ENCODE measurements around the gene DNAJB13.
"Not testable (repeated sequence)": the region's sequence is repeated elsewhere in the genome, so short reads cannot be mapped to it uniquely, and the experiment has no call there.

The DNAJB13 gene

DNA sequence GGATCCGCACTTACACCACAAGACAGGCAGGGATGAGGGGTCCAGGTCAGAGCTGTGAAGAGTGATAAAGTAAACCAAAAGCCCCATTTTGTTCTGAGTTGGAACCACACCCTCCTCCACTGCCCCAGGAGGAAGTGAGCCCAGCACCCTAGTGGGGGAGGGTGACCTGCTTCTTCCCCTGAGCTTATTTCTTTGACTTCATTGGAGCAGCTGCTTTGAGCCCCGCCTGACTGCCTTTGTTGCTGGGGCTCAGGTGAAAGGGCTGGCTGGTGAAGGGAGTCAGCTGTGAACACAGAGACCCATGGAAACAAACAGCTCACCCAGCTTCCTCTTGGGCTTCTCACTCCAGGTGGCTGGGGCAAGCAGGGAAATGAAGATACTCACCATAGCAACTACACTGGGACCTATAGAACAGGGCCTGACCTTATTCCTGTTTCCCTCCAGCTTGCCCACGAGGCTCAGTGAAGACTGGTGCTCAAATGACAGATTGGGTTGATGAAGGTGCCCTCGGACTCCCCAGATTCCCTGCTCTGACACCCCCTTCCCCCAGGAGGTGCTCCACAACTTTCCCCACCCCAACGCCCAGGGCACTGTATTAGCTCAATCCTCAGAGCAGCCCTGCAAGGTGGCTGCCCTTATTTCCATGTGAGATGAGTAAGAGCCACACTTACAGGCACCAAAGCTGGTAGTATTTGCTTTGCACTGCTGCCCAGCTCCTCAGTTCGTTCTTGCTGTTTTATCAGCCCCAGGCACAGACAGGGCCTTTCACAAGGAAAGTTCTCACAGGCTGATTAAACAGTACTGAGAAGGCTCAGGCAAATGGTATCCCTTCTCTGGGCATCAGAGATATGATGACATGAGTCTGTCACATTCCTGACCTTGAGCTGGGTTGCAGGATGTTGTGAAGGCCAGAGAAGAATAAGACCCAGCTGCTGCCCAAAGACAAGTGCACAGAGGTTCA is 29.5 kb downstream of the DNAJB13 start:
- Histone ChIP-seq H3K36me3 (ENCODE audit: control insufficient read depth, insufficient read depth, low read length, severe bottlenecking) (peaks cover 45% of the 10 kb centered on the region), H3K27me3 (replicated peaks; ENCODE audit: control insufficient read depth, insufficient read depth, low read length) (no peaks in the 10 kb centered on the region), H3K9ac (ENCODE audit: low read length) (peak overlapping the region; percentile 18), H3K4me1 (ENCODE audit: control insufficient read depth, insufficient read depth, low read length) (peaks cover 39% of the 10 kb centered on the region), H3K4me3 (ENCODE audit: low read length) (peak overlapping the region; percentile 83), H3K9me3 (ENCODE audit: control insufficient read depth, low read length) (no peaks in the 10 kb centered on the region)
- DNase-seq (ENCODE audit: low read depth): no peak

- Histone ChIP-seq H3K4me3 (ENCODE audit: low read length) (peak overlapping the region; percentile 83), H3K9me3 (ENCODE audit: control insufficient read depth, low read length) (no peaks in the 10 kb centered on the region), H3K9ac (ENCODE audit: low read length) (peak overlapping the region; percentile 85), H3K27me3 (replicated peaks; ENCODE audit: control insufficient read depth, insufficient read depth, low read length) (no peaks in the 10 kb centered on the region), H3K36me3 (ENCODE audit: control insufficient read depth, insufficient read depth, low read length, severe bottlenecking) (peaks cover 36% of the 10 kb centered on the region), H3K4me1 (ENCODE audit: control insufficient read depth, insufficient read depth, low read length) (peaks cover 35% of the 10 kb centered on the region)
- no peak for DNase-seq (ENCODE audit: low read depth)
These were observed 30.4 kb downstream of the DNAJB13 start for GRCh38 chr11:73981051-73981805.

- H3K4me1 ChIP-seq (ENCODE audit: control insufficient read depth, insufficient read depth, low read length): peaks cover 27% of the 10 kb centered on the region
- no peaks in the 10 kb centered on the region for H3K27me3 ChIP-seq (replicated peaks; ENCODE audit: control insufficient read depth, insufficient read depth, low read length)
- H3K4me3 ChIP-seq (ENCODE audit: low read length): peak within 1 kb of the TSS; percentile 83
- peak within 1 kb of the TSS; percentile 85 for H3K9ac ChIP-seq (ENCODE audit: low read length)
- H3K9me3 ChIP-seq (ENCODE audit: control insufficient read depth, low read length): no peaks in the 10 kb centered on the region
- H3K36me3 ChIP-seq (ENCODE audit: control insufficient read depth, insufficient read depth, low read length, severe bottlenecking): peaks cover 23% of the 10 kb centered on the region
- peak; percentile 85 for DNase-seq (ENCODE audit: low read depth)
These were observed 31.8 kb downstream of the DNAJB13 start, which contains the start of gene UCP2 for GRCh38 chr11:73982595-73982989. UCP2 (minus strand) TSS chr11:73982843; CDS start chr11:73978378, 4,465 bp downstream.

DNA sequence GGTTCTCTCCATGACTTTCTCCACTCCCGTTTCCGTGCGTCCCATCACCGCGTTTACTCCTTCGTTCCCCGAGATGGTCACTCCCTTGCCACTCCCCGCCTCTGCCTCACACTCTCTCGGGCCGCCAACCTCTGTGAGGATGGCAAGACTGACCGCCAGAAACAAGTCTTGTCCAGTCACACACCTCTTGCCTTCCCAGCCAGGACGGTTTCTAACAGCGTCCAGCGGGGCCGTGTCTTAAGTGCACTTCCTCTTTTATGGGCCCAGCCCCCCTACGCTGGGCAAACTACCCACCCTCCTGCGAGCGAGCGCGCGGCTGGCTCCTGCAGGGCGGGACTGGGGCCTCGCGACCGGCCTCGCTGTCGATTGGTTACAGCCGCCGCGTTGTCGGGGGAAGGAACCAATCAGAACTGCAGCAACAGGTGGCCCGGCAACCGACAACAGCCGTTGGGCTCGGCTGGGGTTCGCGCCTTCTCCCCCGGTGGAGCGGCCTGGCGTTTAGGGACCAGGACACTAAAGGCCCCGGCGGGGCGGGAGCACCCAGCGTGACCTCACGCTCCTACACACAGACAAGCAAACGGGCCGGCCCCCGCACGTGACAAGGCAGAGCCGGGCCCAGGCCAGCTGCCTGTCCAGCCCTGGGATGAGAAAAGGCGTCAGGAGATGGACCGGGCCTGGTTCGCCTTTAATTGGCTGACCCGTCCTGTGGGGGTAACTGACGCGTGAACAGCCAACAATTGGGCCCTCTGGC is 32.3 kb downstream of the DNAJB13 start:
- H3K27me3 ChIP-seq (replicated peaks; ENCODE audit: control insufficient read depth, insufficient read depth, low read length): no peaks in the 10 kb centered on the region
- H3K4me1 ChIP-seq (ENCODE audit: control insufficient read depth, insufficient read depth, low read length): peaks cover 21% of the 10 kb centered on the region
- no peaks in the 10 kb centered on the region for H3K9me3 ChIP-seq (ENCODE audit: control insufficient read depth, low read length)
- peaks cover 17% of the 10 kb centered on the region for H3K36me3 ChIP-seq (ENCODE audit: control insufficient read depth, insufficient read depth, low read length, severe bottlenecking)
- H3K4me3 ChIP-seq (ENCODE audit: low read length): peak overlapping the region; percentile 83
- peak; percentile 89 for DNase-seq (ENCODE audit: low read depth)
- H3K9ac ChIP-seq (ENCODE audit: low read length): peak overlapping the region; percentile 75

DNA sequence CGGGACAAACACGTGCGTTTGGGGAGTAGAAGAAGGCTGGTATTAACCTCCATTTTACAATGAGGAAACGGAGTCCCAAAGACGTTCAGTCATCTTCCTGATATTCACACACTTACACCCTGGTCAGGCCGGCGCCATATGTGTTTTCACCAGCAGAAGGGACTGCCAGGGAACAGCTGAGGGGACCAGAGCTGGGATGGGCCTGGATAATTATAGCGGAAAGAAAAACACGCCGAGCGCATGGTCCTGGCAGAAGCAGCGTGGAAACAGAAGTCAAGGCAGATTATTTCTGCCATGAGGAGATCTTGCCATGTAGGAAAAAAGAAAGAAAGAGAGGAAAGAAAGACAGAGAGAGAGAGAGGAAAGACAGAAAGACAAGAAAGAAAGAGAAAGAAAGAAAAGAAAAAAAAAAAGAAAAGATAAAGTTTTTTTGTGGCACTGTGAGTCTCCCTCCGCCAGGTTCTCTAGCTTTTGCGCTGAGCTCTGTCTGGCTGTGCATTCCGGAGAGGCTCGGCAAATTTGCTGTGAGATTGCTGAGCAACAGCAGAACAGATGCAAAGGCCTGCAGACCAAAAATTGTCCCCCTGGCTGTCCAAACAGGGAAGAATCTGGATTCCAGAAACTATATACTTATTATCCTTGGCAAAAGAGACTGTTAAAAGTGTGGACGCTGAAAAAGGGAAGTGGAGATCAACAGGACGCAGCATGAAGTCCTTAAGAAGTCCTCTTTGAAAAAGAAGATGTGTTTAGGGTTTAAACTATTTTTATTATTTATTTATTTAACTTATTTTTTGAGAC is 33.1 kb downstream of the DNAJB13 start:
- H3K9ac ChIP-seq (ENCODE audit: low read length): peak overlapping the region; percentile 75
- no peaks in the 10 kb centered on the region for H3K27me3 ChIP-seq (replicated peaks; ENCODE audit: control insufficient read depth, insufficient read depth, low read length)
- DNase-seq (ENCODE audit: low read depth): no peak
- peaks cover 9% of the 10 kb centered on the region for H3K36me3 ChIP-seq (ENCODE audit: control insufficient read depth, insufficient read depth, low read length, severe bottlenecking)
- H3K4me3 ChIP-seq (ENCODE audit: low read length): peak overlapping the region; percentile 83
- no peaks in the 10 kb centered on the region for H3K9me3 ChIP-seq (ENCODE audit: control insufficient read depth, low read length)
- H3K4me1 ChIP-seq (ENCODE audit: control insufficient read depth, insufficient read depth, low read length): peaks cover 13% of the 10 kb centered on the region

DNA sequence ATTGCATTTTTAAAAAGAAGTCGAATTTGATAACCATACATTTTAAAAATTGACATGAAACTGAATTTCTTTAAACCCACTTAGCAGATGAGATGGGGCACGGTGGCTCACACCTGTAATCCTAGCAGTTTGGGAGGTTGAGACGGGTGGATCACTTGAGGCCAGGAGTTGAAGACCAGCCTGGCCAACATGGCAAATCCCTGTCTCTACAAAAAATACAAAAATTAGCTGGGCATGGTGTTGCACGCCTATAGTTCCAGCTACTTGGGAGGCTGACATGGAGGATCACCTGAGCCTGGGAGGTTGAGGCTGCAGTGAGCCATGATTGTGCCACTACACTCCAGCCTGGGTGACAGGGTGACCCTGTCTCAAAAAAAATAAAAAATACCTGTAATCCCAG is 34.8 kb downstream of the DNAJB13 start:
- H3K4me1 ChIP-seq (ENCODE audit: control insufficient read depth, insufficient read depth, low read length); H3K36me3 ChIP-seq (ENCODE audit: control insufficient read depth, insufficient read depth, low read length, severe bottlenecking); H3K27me3 ChIP-seq (replicated peaks; ENCODE audit: control insufficient read depth, insufficient read depth, low read length); H3K4me3 ChIP-seq (ENCODE audit: low read length); DNase-seq (ENCODE audit: low read depth); H3K9ac ChIP-seq (ENCODE audit: low read length); H3K9me3 ChIP-seq (ENCODE audit: control insufficient read depth, low read length): not testable (repeated sequence)

GRCh38 chr11:73988227-73988626 is 37.4 kb downstream of the DNAJB13 start:
- no peak overlapping the region for H3K9ac ChIP-seq (ENCODE audit: low read length)
- peaks cover 5% of the 10 kb centered on the region for H3K27me3 ChIP-seq (replicated peaks; ENCODE audit: control insufficient read depth, insufficient read depth, low read length)
- H3K4me3 ChIP-seq (ENCODE audit: low read length): no peak overlapping the region
- H3K9me3 ChIP-seq (ENCODE audit: control insufficient read depth, low read length): no peaks in the 10 kb centered on the region
- H3K36me3 ChIP-seq (ENCODE audit: control insufficient read depth, insufficient read depth, low read length, severe bottlenecking): no peaks in the 10 kb centered on the region
- H3K4me1 ChIP-seq (ENCODE audit: control insufficient read depth, insufficient read depth, low read length): peaks cover 6% of the 10 kb centered on the region
- DNase-seq (ENCODE audit: low read depth): no peak

DNA sequence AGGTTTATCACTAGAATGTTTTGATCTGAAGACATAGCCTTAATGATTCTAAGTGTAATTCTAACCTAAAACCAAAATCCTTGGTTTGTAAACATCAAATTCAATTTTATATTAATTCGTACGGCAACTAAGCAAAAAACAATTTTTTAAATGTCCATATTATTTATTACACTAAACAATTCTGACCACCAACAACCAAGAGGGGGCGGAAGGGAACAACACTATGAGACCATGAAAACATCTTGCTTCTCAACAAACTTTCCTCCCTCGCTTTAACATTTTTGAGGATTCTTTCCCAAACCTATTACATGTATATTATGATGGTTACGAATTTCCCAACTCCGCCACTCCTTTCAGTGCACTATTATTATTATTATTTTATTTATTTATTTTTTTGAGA is 38.3 kb downstream of the DNAJB13 start:
- Histone ChIP-seq H3K4me3 (ENCODE audit: low read length) (no peak overlapping the region), H3K36me3 (ENCODE audit: control insufficient read depth, insufficient read depth, low read length, severe bottlenecking) (no peaks in the 10 kb centered on the region), H3K9me3 (ENCODE audit: control insufficient read depth, low read length) (no peaks in the 10 kb centered on the region), H3K27me3 (replicated peaks; ENCODE audit: control insufficient read depth, insufficient read depth, low read length) (peaks cover 5% of the 10 kb centered on the region), H3K4me1 (ENCODE audit: control insufficient read depth, insufficient read depth, low read length) (no peaks in the 10 kb centered on the region), H3K9ac (ENCODE audit: low read length) (no peak overlapping the region)
- no peak for DNase-seq (ENCODE audit: low read depth)

GRCh38 chr11:73990730-73991129 is 39.9 kb downstream of the DNAJB13 start:
- Histone ChIP-seq H3K27me3 (replicated peaks; ENCODE audit: control insufficient read depth, insufficient read depth, low read length) (peaks cover 5% of the 10 kb centered on the region), H3K4me1 (ENCODE audit: control insufficient read depth, insufficient read depth, low read length) (no peaks in the 10 kb centered on the region), H3K4me3 (ENCODE audit: low read length) (no peak overlapping the region), H3K36me3 (ENCODE audit: control insufficient read depth, insufficient read depth, low read length, severe bottlenecking) (no peaks in the 10 kb centered on the region), H3K9me3 (ENCODE audit: control insufficient read depth, low read length) (no peaks in the 10 kb centered on the region), H3K9ac (ENCODE audit: low read length) (no peak overlapping the region)
- no peak for DNase-seq (ENCODE audit: low read depth)

GRCh38 chr11:73991471-73992006 is 40.7 kb downstream of the DNAJB13 start:
- Histone ChIP-seq H3K4me3 (ENCODE audit: low read length) (no peak overlapping the region), H3K27me3 (replicated peaks; ENCODE audit: control insufficient read depth, insufficient read depth, low read length) (peaks cover 5% of the 10 kb centered on the region), H3K9me3 (ENCODE audit: control insufficient read depth, low read length) (no peaks in the 10 kb centered on the region), H3K9ac (ENCODE audit: low read length) (no peak overlapping the region), H3K36me3 (ENCODE audit: control insufficient read depth, insufficient read depth, low read length, severe bottlenecking) (no peaks in the 10 kb centered on the region), H3K4me1 (ENCODE audit: control insufficient read depth, insufficient read depth, low read length) (no peaks in the 10 kb centered on the region)
- no peak for DNase-seq (ENCODE audit: low read depth)

All from adipocyte (in vitro differentiated cells).